Activated CD4-positive, alpha-beta memory T cell treated with anti-CD3 and anti-CD28 coated beads for 36 hours (primary cell): ENCODE measurements around the gene BNIP1. TPM values are rescaled to one million over a fixed set of nuclear protein-coding genes. Genes with fewer than 3 reads are reported as not detected.
"Not testable (repeated sequence)": the region's sequence is repeated elsewhere in the genome, so short reads cannot be mapped to it uniquely, and the experiment has no call there.

Source experiments
- CTCF ChIA-PET: fragments of 350-600 bp; sonication (Branson Sonifier 250); formaldehyde crosslinking; loops from one replicate; lab custom pipeline; 2021; ENCODE audit warnings: antibody characterized with exemption, inconsistent platforms; lab: Charles Lee
- POLR2A ChIA-PET: fragments of 350-600 bp; sonication (Branson Sonifier 250); formaldehyde crosslinking; loops from one replicate; lab custom pipeline; 2021; ENCODE audit warnings: antibody characterized with exemption; lab: Charles Lee
- DNase-seq: peaks from one replicate; pipeline ENCODE4 v3.0.0-alpha.2; 2020
- H3K27ac Mint-ChIP-seq: one replicate; pipeline ENCODE4 v1.8.0; 2021; ENCODE audit warnings: mixed read lengths
- H3K27me3 Mint-ChIP-seq: one replicate; pipeline ENCODE4 v1.8.0; 2021; ENCODE audit warnings: mixed read lengths
- H3K36me3 Mint-ChIP-seq: one replicate; pipeline ENCODE4 v1.8.0; 2021; ENCODE audit warnings: mixed read lengths
- H3K4me1 Mint-ChIP-seq: one replicate; pipeline ENCODE4 v1.8.0; 2021; ENCODE audit warnings: low read depth, mixed read lengths
- H3K4me3 Mint-ChIP-seq: one replicate; pipeline ENCODE4 v1.8.0; 2021; ENCODE audit warnings: mild to moderate bottlenecking, mixed read lengths
- H3K9me3 Mint-ChIP-seq: one replicate; pipeline ENCODE4 v1.8.0; 2021; ENCODE audit warnings: mixed read lengths
- intact Hi-C: fragments of 100-400 bp; cut with micrococcal nuclease; formaldehyde crosslinking; loops from one replicate; pipeline ENCODE4 v1.15.1; 2023
- total RNA-seq, 2 experiments: library from RNA; stranded (reverse); gene quantifications; one replicate each; pipeline ENCODE4 v1.2.3, GENCODE V29; 2021

Gene BNIP1
- total RNA-seq, 2 experiments from 2014 or later: 19.3 to 20.9 TPM

DNA sequence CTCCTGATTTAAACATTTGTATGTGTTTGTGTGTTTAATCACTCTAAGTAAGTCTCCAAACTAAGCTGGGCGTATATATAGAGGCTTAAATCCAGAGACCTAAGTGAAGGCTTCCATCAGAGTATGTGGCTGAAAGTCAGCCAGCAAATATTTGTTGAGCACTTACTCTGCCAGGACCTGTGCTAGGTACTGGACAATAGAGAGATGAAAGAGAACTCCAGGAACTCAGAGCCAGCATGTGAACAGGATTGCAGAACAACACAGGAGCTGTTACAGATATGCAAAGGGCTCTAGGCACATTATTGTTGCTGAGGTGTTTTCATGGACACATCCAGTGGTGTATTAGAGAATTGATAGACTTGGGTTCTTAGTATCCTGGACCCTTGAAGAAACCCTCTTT lies 4.7 kb upstream of the BNIP1 start:
- Mint-ChIP-seq H3K27me3 (no peaks in the 10 kb centered on the region), H3K36me3 (no peaks in the 10 kb centered on the region), H3K4me3 (no peak overlapping the region), H3K9me3 (no peaks in the 10 kb centered on the region), H3K27ac (no peak overlapping the region), H3K4me1 (no peaks in the 10 kb centered on the region)
- DNase-seq: no peak
- intact Hi-C loops: loop anchor here (10.0 kb wide), 2 partner anchors 185 to 475 kb away; partner anchors contain the start of genes BOD1 and STC2
- ChIA-PET POLR2A (no interaction called here), CTCF (interaction anchor here (0.8 to 2.0 kb wide), 3 partner anchors 155 to 180 kb away, joined by 3 to 8 read pairs (median 6); partner anchors contain the start of genes ATP6V0E1 and RPL26L1)

DNA sequence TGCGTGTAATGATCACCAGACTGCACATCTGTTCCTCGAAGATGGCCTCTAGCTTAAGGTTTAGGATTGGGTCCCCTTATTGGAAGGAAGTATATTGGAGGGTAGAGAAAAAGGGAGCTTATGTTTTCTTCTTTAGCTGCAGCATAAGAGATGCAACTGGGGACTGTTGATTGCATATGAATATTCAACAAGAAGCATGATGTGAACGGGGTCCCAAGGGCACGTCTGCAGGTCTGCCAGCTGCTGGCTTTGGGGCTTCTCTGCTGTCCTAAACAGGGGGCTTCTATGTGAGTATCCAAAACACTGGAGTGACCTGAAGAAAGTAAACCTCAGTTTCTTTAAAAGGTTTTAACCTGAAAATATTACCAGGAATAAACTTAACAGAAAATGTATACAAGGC lies 3.6 kb upstream of the BNIP1 start:
- Mint-ChIP-seq H3K4me1 (peaks cover 6% of the 10 kb centered on the region), H3K27ac (no peak overlapping the region), H3K36me3 (no peaks in the 10 kb centered on the region), H3K4me3 (no peak overlapping the region), H3K27me3 (no peaks in the 10 kb centered on the region), H3K9me3 (no peaks in the 10 kb centered on the region)
- ChIA-PET POLR2A (no interaction called here), CTCF (interaction anchor here (1.0 to 2.0 kb wide), 4 partner anchors 13 to 163 kb away, joined by 3 to 8 read pairs (median 4); partner anchors contain the start of gene ATP6V0E1)
- no peak for DNase-seq
- intact Hi-C loops: loop anchor here (10.0 kb wide), 2 partner anchors 184 to 474 kb away; partner anchors contain the start of genes BOD1 and STC2

DNA sequence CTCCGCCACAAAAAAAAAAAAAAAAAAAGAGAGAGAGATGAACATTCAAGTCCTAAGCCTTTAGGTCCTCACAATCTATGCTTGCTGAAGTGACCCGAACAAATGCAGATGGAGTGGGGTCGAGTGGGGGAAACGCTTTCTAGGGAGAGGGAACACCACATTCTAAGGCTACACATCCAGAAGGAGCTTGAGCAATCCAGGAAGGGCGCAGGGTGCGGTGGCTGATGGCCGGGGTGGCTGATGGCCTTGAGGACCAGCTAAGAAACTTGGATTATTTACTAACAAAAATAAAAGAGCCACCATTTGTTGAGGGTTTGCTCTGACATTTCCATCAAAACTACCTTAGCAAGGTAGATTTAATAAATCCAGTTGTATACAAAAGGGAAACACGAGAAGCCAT lies 764 bp upstream of the BNIP1 start:
- H3K36me3 Mint-ChIP-seq: peaks cover under 1% of the 10 kb centered on the region
- no peak for DNase-seq
- no peak overlapping the region for H3K4me3 Mint-ChIP-seq
- CTCF ChIA-PET: interaction anchor here (0.6 to 2.2 kb wide), 3 partner anchors 8 to 184 kb away, joined by 3 to 11 read pairs (median 4); partner anchors contain the start of gene RPL26L1
- peaks cover 9% of the 10 kb centered on the region for H3K4me1 Mint-ChIP-seq
- intact Hi-C loops: loop anchor here (10.0 kb wide), 2 partner anchors 181 to 471 kb away; partner anchors contain the start of genes BOD1 and STC2
- POLR2A ChIA-PET: no interaction called here
- H3K27ac Mint-ChIP-seq: no peak overlapping the region
- no peaks in the 10 kb centered on the region for H3K27me3 Mint-ChIP-seq
- H3K9me3 Mint-ChIP-seq: no peaks in the 10 kb centered on the region

GRCh38 chr5:173148354-173148753 lies 4.0 kb downstream of the BNIP1 start:
- no peak for DNase-seq
- H3K27me3 Mint-ChIP-seq: no peaks in the 10 kb centered on the region
- CTCF ChIA-PET: no interaction called here
- intact Hi-C loops: loop anchor here (10.0 kb wide), 2 partner anchors 176 to 466 kb away; partner anchors contain the start of genes BOD1 and STC2
- no peak overlapping the region for H3K27ac Mint-ChIP-seq
- H3K36me3 Mint-ChIP-seq: peaks cover 19% of the 10 kb centered on the region
- no peak overlapping the region for H3K4me3 Mint-ChIP-seq
- peaks cover 9% of the 10 kb centered on the region for H3K4me1 Mint-ChIP-seq
- no peaks in the 10 kb centered on the region for H3K9me3 Mint-ChIP-seq
- POLR2A ChIA-PET: no interaction called here

DNA sequence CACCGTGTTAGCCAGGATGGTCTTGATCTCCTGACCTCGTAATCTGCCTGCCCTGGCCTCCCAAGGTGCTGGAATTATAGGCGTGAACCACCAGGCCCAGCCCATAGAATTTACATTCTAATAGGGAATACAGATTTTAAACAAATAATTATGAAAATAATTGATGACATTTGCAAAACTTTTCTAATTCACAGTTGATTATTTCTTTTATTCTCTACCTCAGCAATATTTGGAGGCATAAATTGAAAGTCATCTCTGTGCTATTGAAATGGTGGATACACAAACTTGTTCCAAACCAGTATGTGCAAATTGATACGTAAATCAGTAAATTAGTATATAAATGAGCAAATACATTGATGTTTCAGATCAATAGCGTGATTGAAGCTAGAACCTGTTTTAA lies 8.2 kb downstream of the BNIP1 start:
- H3K4me1 Mint-ChIP-seq: no peaks in the 10 kb centered on the region
- intact Hi-C loops: no loop called here
- H3K9me3 Mint-ChIP-seq: no peaks in the 10 kb centered on the region
- H3K27ac Mint-ChIP-seq: no peak overlapping the region
- H3K4me3 Mint-ChIP-seq: no peak overlapping the region
- ChIA-PET POLR2A (no interaction called here), CTCF (no interaction called here)
- peaks cover 32% of the 10 kb centered on the region for H3K36me3 Mint-ChIP-seq
- H3K27me3 Mint-ChIP-seq: no peaks in the 10 kb centered on the region
- no peak for DNase-seq

GRCh38 chr5:173153842-173154241 lies 9.5 kb downstream of the BNIP1 start:
- H3K4me3 Mint-ChIP-seq: no peak overlapping the region
- no peak for DNase-seq
- H3K4me1 Mint-ChIP-seq: no peaks in the 10 kb centered on the region
- no peaks in the 10 kb centered on the region for H3K9me3 Mint-ChIP-seq
- H3K36me3 Mint-ChIP-seq: peaks cover 37% of the 10 kb centered on the region
- POLR2A ChIA-PET: no interaction called here
- H3K27ac Mint-ChIP-seq: no peak overlapping the region
- intact Hi-C loops: no loop called here
- H3K27me3 Mint-ChIP-seq: no peaks in the 10 kb centered on the region
- CTCF ChIA-PET: interaction anchor here (0.6 to 1.0 kb wide), 2 partner anchors 9 to 456 kb away, joined by 5 read pairs; partner anchors contain the start of gene BNIP1

DNA sequence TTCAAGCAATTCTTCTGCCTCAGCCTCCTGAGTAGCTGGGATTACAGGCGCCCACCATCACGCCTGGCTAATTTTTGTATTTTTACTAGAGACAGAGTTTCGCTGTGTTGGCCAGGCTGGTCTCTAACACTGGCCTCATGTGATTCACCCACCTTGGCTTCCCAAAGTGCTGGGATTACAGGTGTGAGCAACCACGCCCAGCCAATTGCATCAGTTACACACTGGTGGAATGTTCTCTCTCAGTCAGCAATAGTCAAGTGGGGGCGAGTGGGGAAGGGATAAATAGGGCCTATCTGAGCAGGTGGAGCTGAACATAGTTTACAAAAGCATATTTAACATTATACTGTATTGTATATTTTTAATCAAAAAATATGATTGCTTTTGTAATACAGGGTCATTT lies 10.3 kb downstream of the BNIP1 start:
- CTCF ChIA-PET, intact Hi-C loops, POLR2A ChIA-PET, H3K4me1 Mint-ChIP-seq, H3K9me3 Mint-ChIP-seq, H3K4me3 Mint-ChIP-seq, H3K27me3 Mint-ChIP-seq, DNase-seq, H3K27ac Mint-ChIP-seq: not testable (repeated sequence)
- peaks cover 30% of the 10 kb centered on the region for H3K36me3 Mint-ChIP-seq

DNA sequence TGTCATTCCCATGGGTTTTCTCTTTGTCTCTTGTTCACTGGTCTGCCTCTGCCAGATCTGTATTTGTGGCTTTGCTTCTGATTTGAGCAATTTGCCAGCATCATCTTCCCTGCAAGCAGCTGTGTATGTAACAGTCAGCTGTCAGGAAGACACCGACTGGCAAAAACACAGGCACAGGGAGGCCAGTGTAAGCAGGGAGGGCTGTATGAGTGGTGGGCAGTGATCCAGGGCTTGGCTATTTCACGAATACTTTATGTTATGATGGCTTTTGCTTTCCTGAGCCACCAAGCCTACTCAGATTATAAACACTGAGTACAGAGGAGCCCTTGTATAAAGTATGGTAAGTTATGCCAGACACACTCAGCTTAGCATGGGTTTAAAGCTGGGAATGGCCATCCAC lies 11.6 kb downstream of the BNIP1 start:
- ChIA-PET POLR2A (no interaction called here), CTCF (interaction anchor here (1.0 to 1.1 kb wide), 2 partner anchors 11 to 194 kb away, joined by 3 read pairs; partner anchors contain the start of gene BNIP1)
- Mint-ChIP-seq H3K27me3 (no peaks in the 10 kb centered on the region), H3K27ac (no peak overlapping the region), H3K4me1 (no peaks in the 10 kb centered on the region), H3K36me3 (peaks cover 28% of the 10 kb centered on the region), H3K4me3 (no peak overlapping the region), H3K9me3 (no peaks in the 10 kb centered on the region)
- DNase-seq: no peak
- intact Hi-C loops: no loop called here

DNA sequence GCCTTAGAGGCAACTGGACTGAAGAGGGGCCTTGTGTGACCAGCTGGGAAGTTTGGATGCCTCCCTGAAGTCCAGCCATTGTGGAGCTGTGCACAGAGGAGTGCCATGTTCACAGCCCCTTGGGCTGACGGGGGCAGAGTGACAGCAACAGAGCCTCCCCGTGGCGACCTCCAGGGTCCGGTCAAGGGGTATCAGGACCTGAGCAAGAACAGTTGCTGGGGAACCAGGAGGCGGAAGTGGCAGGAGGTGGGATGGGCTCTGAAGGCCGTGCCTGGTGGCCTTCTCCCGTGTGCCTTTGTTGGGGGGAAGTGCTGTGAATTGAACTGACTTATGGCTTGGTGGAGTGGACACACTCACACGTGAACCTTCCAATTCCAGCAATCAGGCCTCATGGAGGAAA lies 14.0 kb downstream of the BNIP1 start:
- POLR2A ChIA-PET: no interaction called here
- CTCF ChIA-PET: no interaction called here
- intact Hi-C loops: no loop called here
- Mint-ChIP-seq H3K4me1 (no peaks in the 10 kb centered on the region), H3K27me3 (no peaks in the 10 kb centered on the region), H3K4me3 (no peak overlapping the region), H3K36me3 (peaks cover 28% of the 10 kb centered on the region), H3K9me3 (no peaks in the 10 kb centered on the region), H3K27ac (no peak overlapping the region)
- no peak for DNase-seq

GRCh38 chr5:173159256-173159655 lies 14.9 kb downstream of the BNIP1 start:
- ChIA-PET CTCF (no interaction called here), POLR2A (interaction anchor here (0.6 kb wide), 1 partner anchor 10 kb away, joined by 3 read pairs; no protein-coding TSS in a partner anchor)
- Mint-ChIP-seq H3K36me3 (peaks cover 26% of the 10 kb centered on the region), H3K4me3 (no peak overlapping the region), H3K4me1 (no peaks in the 10 kb centered on the region), H3K27me3 (no peaks in the 10 kb centered on the region), H3K27ac (no peak overlapping the region), H3K9me3 (no peaks in the 10 kb centered on the region)
- no peak for DNase-seq
- intact Hi-C loops: no loop called here

- no peaks in the 10 kb centered on the region for H3K4me1 Mint-ChIP-seq
- CTCF ChIA-PET: no interaction called here
- H3K4me3 Mint-ChIP-seq: no peak overlapping the region
- DNase-seq: no peak
- peaks cover 21% of the 10 kb centered on the region for H3K36me3 Mint-ChIP-seq
- no peaks in the 10 kb centered on the region for H3K9me3 Mint-ChIP-seq
- POLR2A ChIA-PET: no interaction called here
- H3K27me3 Mint-ChIP-seq: no peaks in the 10 kb centered on the region
- intact Hi-C loops: no loop called here
- no peak overlapping the region for H3K27ac Mint-ChIP-seq
Measured at GRCh38 chr5:173161148-173161547, 16.8 kb downstream of the BNIP1 start.

DNA sequence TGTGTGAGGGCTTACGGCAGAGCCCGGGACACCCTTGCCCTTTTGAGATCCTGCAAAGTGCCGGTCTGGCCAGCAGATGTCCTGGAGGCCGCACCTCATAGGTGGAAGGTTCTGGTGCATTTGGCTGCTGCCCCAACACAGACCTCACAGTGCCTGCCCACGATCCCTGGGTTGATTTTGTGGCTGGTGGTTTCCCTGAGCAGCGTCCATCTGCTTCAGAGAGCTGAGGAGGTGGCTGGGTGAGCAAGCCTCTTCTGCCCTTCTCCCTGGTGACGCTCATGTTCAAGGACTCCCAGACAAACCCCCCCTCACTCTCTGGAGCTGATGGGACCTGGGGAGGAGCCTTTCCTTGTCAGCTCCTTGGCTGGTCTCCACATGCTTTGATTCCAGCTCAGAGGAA lies 18.9 kb downstream of the BNIP1 start:
- H3K9me3 Mint-ChIP-seq: no peaks in the 10 kb centered on the region

More for the DNA sequence above, 18.9 kb downstream of the BNIP1 start:
- Mint-ChIP-seq H3K4me1 (no peaks in the 10 kb centered on the region), H3K36me3 (peaks cover 16% of the 10 kb centered on the region), H3K27ac (no peak overlapping the region), H3K27me3 (no peaks in the 10 kb centered on the region), H3K4me3 (no peak overlapping the region)
- ChIA-PET CTCF (no interaction called here), POLR2A (no interaction called here)
- no peak for DNase-seq
- intact Hi-C loops: no loop called here
